GM19452 (cell line): ENCODE data around the gene TVP23C.

Experiments
- ATAC-seq: cut with Tn5 transposase; IDR thresholded peaks from one replicate; pipeline ENCODE4 v1.9.1; 2021; ENCODE audit not compliant: unreplicated experiment

Gene TVP23C

GRCh38 chr17:15465045-15465701, 98.1 kb downstream of the TVP23C start:
- ATAC-seq = no peak

GRCh38 chr17:15464231-15464985, 98.9 kb downstream of the TVP23C start:
- ATAC-seq = no peak

GRCh38 chr17:15462976-15463772, 100.1 kb downstream of the TVP23C start:
- no peak for ATAC-seq

GRCh38 chr17:15457723-15458094, 105.6 kb downstream of the TVP23C start:
- no peak for ATAC-seq

- ATAC-seq = no peak
Measured at GRCh38 chr17:15456972-15457722, 106.1 kb downstream of the TVP23C start.

GRCh38 chr17:15456496-15456895, 106.8 kb downstream of the TVP23C start:
- ATAC-seq = no peak

- ATAC-seq = no peak
Measured at GRCh38 chr17:15454346-15454745, 108.9 kb downstream of the TVP23C start.

- ATAC-seq = no peak
Measured at GRCh38 chr17:15453782-15454181, 109.5 kb downstream of the TVP23C start.

GRCh38 chr17:15453246-15453645, 110.0 kb downstream of the TVP23C start:
- no peak for ATAC-seq

GRCh38 chr17:15452746-15453145, 110.5 kb downstream of the TVP23C start:
- no peak for ATAC-seq
